ENCODE measurements around the gene EVL.

EVL gene

DNA sequence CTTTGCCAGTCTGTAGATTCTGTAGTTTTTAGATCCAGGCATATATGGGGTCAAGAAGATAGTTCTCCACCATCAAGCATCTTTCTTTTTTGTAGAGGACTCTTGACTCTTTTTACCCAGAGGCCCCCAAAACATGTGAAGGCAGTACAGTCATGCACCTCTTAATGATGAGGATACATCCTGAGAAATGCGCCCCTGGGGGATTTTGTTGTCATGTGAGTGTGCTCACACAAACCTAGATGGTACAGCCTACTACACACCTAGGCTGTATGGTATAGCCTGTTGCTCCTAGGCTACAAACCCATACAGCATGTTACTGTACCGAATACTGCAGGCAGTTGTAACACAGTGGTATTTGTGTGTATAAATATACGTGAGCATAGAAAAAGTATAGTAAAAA lies 23.0 kb downstream of the EVL start:
- DNase-seq: no peak

DNA sequence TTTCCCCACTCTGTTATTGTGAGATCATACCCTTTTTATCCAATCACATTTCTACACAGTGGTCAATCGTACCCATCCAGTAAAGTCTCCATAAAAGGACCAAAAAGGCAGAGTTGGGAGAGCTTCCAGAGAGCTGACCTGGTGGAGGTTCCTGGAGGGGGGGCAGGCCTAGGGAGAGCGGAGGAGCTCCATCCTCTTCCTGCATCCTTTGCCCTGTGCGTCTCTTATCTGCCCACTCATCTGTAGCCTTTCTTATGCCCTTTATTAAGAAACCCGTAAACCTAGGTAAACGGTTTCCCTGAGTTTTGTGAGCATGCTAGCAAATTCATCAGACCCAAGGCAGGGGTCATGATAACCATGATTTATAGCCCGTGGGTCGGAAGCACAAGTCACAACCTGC lies 26.2 kb downstream of the EVL start:
- no peak for DNase-seq

GRCh38 chr14:100092832-100093231 lies 27.6 kb downstream of the EVL start:
- no peak for DNase-seq

GRCh38 chr14:100093319-100093718 lies 28.1 kb downstream of the EVL start:
- DNase-seq: peak in 1 of 2 donors; percentile 42

- DNase-seq: no peak
These were observed 31.4 kb downstream of the EVL start for GRCh38 chr14:100096656-100097055.

DNA sequence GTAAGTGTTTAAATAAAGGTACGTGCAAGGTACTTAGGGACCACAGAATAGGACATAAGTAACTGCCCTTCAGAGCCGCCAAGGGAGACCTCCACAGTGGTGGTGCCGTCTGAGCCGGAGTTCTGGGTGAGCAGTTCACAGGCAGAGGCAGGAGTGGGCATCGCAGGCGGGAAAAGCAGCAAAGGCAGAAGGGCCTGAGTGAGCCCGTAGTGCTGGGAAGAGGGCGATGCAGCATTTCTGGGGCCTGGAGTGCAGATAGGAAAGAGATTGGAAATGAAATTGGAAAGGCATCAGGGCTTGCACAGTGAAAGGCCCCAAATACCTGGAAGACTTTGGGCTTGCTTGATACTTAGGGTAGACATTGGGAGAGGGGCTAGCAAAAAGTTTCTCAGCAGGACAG lies 32.9 kb downstream of the EVL start:
- no peak for DNase-seq

DNA sequence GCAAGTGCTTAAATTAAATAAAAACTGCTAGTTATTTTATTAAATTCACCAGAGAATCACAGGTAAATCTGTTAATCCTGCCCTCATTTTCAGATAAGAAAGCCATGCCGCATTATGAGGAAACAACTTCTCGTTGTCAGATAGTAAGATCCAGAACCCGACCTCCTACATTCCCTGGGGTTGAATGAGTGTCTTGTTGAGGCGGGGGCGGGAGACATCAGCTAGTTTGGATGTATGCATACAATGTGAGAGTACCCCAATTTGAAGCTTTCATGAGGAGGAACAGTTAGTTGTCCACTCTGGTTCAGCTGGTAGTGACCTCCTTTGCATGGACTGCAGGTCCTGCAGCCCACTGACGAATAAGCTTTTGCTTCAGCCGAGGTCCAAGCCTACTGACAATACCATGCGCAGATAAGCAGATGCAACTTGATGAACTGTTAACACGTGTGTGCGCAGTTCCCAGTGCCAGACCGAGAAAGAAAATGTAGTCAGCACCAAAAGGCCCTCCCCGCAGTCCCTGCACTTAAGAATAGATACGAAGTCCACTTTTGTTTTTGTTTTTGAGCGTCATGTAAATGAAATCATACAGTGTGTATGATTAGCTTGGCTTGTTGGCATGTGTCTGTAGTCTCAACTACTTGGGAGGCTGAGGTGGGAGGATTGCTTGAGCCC lies 34.9 kb downstream of the EVL start:
- DNase-seq: no peak

- DNase-seq: no peak
These were observed 37.0 kb downstream of the EVL start for GRCh38 chr14:100102156-100102785.

- no peak for DNase-seq
These were observed 38.2 kb downstream of the EVL start for GRCh38 chr14:100103250-100104005.

GRCh38 chr14:100104006-100104352 lies 38.8 kb downstream of the EVL start:
- no peak for DNase-seq

DNA sequence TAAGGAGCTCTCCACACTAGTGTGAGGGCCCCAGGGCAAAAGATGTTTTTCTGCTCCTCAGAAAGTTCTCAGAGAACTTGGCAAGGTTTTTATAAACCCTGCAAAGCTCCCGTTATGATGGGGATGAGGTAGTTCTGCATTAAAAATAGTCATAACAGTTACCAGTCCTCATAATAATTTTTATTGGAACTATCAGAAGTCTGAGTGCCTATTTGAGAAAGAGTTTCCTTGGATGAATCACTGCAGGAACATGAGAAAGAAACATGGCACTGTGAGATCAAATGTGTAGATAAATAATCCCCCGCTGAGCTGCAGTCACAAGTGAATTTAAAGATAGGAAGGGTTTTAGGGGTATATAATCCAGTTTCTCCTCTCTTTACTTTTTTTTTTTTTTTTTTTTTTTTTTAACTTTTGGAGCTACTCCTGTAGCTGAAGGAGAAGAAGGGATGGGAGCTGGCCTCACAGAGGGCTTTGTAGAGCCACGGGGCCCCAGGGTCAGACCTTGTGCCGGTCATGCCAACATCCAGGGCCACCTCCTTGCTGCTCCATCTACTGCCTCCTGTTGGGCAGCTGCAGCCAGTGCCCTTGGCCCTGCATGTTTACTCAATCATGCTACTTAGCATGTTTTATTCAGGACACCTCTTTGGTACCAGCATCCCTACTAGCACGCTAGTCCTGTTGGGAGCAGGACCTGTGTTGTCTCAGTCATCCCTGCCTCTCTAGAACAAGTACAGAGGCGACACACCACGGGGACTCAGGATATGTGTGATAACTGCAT lies 39.5 kb downstream of the EVL start:
- no peak for DNase-seq

DNA sequence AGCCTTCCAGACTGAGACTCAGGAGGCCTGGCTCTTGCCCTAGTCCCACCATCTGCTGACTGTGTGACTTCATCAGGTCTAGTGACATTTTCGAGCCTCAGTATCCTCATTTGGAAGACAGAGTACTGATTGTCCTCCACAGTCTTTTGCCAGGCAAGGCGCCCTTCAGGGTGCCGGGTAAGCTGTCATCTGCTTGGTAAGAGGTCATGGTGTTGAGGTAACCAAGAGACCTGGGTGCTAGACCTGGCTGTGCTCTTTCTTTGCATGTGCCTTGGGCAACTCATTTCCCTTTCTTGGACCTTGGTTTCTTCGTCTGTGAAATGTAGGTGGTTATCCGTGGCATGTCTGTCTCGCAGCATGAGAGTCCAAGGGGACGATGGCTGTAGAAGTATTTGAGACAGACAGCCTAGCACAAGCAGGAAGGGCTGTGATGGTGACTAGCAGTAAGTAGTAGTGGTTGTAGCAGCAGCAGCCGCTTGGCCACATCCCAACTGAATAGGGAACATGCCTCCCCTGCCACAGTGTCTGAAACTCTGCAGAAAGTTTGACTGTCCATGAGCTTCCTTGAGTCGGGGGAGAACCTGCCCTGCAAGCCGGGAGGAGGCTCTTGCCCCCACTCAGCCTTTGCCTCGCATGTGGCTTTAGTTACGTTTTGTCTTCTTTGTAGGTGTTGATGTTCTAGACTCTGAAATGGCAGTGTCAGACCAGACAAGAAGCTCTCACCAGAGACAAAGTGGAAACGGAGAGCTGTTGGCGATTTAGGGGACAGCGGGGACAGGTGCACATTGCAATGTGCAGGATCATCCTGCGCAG lies 40.3 kb downstream of the EVL start:
- peak; percentile 22 to 26 for DNase-seq

DNA sequence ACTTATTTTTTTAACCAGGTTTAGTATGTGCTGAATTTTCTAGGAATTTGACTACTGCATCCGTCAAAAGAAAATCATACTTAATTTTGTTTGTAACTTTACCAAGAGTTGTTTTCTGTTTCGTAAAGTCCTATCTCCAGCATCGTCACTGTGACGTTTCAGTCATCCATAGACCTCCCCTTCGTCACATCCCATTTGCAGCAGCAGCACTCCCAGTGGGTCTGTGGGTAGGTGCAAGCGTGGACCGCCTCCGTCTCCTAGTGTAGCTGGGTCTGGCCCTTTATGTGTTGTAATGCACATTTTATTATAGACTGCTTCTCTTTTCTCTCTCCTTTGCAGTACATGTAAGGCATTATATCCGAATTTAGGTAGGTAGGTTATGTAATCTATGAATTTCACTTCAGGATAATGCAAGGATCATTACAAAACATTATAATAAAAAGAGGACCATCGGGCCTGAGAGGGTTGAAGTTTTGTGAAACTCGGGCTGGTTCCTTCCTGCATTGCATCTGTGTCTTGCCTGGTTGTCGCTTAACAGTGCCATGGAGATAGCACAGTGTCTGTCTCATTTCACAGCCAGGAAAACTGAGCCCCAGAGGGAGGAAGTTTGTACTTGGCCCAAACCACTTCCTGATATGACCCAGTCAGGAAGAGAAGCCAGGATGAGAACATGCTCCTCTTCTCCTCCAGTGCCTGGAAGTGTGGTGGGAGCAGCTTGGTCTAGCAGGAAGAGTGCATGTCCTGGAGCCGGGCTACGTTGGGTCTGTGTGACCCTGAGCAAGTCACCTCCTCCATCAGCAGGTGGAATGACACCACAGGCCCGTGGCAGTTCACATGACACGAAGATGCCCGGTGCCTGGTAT lies 41.3 kb downstream of the EVL start:
- DNase-seq: peak; percentile 66 to 69

- DNase-seq: no peak
These were observed 42.0 kb downstream of the EVL start for GRCh38 chr14:100107236-100107635.

- peak; percentile 85 to 87 for DNase-seq
These were observed 43.0 kb downstream of the EVL start for GRCh38 chr14:100108042-100108825.

DNA sequence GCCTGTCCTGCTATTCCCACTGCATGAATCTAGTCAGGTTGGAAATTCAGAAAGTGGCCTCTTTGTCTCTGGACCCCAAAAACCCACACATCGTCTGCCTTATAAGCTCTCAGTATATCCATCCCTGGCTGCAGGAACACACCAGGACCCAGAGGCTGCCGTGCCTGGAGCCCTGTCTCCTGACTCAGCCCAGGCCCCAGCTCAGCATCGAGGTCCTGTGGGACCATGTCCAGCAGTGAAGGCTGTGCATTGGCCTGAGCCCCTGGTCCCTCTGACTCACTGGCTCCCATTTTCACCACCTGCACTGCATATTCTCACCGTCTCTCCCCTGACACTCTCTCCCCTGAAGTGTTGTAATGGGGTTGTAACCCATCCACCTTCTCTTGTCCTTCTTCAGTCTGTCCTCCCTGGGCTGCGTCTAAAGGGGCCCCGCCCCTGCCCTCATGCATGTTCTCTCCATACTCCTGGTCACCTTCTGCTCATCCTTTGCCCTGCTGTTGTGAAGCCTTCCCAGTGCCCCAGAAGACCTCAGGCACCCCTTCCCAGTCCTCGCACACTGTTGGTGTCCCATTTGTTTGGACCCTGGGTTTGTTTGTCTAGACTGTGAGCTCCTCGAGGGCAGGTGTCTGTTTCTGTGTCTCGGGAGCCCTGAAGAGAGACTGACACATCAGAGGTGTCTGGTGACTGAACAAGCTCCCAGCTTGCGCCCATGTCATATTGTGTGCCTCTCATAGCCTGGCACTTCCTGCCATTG lies 43.8 kb downstream of the EVL start:
- DNase-seq: no peak

DNA sequence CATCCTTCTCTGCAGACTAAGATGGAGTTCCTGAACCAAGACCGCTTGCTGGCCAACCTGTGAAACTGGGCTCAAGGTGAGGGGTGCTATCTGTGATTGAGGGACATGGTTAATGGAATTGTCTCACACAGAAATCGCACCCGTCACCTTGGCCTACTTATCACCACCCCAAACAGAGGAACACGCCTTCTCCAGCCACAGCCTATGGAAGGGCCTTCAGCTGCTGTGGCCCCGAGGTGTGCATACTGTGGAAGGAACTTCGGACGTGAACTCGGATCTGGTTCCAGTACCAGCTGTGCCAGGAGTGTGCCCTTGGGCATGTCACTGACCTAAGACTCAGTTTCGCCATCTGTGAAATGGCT lies 44.4 kb downstream of the EVL start:
- DNase-seq: no peak

- no peak for DNase-seq
These were observed 45.6 kb downstream of the EVL start for GRCh38 chr14:100110816-100111215.

DNA sequence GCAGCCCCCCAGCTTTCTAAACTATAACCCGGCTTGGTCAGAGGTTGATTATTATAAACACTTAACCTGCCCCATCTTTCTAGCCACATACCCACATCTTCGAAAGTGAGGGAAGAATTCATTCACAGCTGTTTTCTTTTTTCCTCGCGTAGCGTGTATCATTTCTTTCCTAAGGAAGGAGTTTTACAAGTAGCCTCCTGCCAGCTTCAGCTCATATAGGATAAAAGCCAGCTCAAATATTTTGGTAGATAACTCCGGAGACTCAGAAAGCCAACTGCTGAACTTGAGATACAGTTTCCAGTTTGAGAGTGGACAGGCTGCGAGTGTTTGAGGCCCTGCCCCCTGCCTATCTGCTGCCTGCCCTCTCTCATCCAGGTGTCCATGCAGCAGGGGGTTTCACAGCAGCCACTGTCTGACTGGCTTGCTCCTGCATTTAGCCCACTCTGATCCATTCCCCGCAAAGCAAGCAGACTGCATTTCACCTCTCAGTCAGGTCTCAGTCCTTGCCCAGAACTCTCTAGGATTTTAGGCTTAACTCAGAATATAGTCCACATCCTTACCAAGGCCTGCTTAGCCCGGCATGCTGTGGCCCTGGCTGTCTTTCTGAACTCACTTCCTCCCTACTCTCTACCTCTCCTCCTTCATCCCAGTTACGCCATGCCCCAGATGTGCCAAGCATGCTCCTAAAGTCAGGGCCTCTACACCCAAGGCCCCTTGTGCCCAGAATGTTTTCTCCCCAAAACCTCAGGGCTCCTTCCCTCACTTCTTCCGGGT lies 46.9 kb downstream of the EVL start:
- no peak for DNase-seq

Measured in CD4-positive, alpha-beta T cell treated with Interleukin-4 for 1 hour (primary cell).